SK-N-SH treated with all-trans-retinoic acid at 6 μM for 48 hours (cell line): ENCODE results near the gene SCAF4.

Experiments used
- ARNTL ChIP-seq: fragments of 450-650 bp; formaldehyde crosslinking; IDR thresholded peaks from 2 replicates; pipeline ENCODE4 v1.5.0; 2020; ENCODE audit warnings: low read depth, mild to moderate bottlenecking, moderate library complexity, borderline replicate concordance
- BACH2 ChIP-seq: fragments of 250-450 bp; sonication (Bioruptor Pico); IDR thresholded peaks from 2 replicates; pipeline ENCODE4 v1.9.0; 2021; ENCODE audit warnings: mild to moderate bottlenecking, borderline replicate concordance
- ESRRG ChIP-seq: fragments of 250-450 bp; sonication (Bioruptor Pico); IDR thresholded peaks from 2 replicates; pipeline ENCODE4 v1.6.1; 2021; ENCODE audit warnings: mild to moderate bottlenecking
- GLIS3 ChIP-seq: fragments of 250-450 bp; sonication (Bioruptor Pico); IDR thresholded peaks from 2 replicates; pipeline ENCODE4 v1.5.0; 2020; ENCODE audit warnings: mild to moderate bottlenecking, moderate library complexity
- OSR1 ChIP-seq: fragments of 250-450 bp; sonication (Bioruptor Pico); IDR thresholded peaks from 2 replicates; pipeline ENCODE4 v1.8.0; 2022; ENCODE audit warnings: moderate library complexity, mild to moderate bottlenecking, inconsistent platforms
- PATZ1 ChIP-seq: fragments of 250-450 bp; sonication (Bioruptor Pico); IDR thresholded peaks from 2 replicates; pipeline ENCODE4 v1.8.0; 2020; ENCODE audit warnings: mild to moderate bottlenecking, moderate library complexity, borderline replicate concordance
- RARB ChIP-seq: fragments of 250-450 bp; sonication (Bioruptor Pico); IDR thresholded peaks from 2 replicates; pipeline ENCODE4 v1.8.0; 2021; ENCODE audit warnings: mild to moderate bottlenecking, moderate library complexity
- TOX ChIP-seq: fragments of 250-450 bp; sonication (Bioruptor Pico); IDR thresholded peaks from 2 replicates; pipeline ENCODE4 v1.8.0; 2021; ENCODE audit warnings: mild to moderate bottlenecking, moderate library complexity, borderline replicate concordance
- ZFP3 ChIP-seq: fragments of 250-450 bp; sonication (Bioruptor Pico); IDR thresholded peaks from 2 replicates; pipeline ENCODE4 v1.5.0; 2020; ENCODE audit warnings: mild to moderate bottlenecking, moderate library complexity
- ZNF565 ChIP-seq: fragments of 450-650 bp; formaldehyde crosslinking; conservative IDR thresholded peaks from 2 replicates; pipeline ENCODE4 v1.5.0; 2020; ENCODE audit warnings: low read depth, mild to moderate bottlenecking, moderate library complexity
- TF ChIP-seq, protein P1 (sequence below): fragments of 250-450 bp; sonication (Bioruptor Pico); IDR thresholded peaks from 2 replicates; pipeline ENCODE4 v1.8.0; 2021; ENCODE audit warnings: low read depth, mild to moderate bottlenecking, moderate library complexity, borderline replicate concordance

DNA sequence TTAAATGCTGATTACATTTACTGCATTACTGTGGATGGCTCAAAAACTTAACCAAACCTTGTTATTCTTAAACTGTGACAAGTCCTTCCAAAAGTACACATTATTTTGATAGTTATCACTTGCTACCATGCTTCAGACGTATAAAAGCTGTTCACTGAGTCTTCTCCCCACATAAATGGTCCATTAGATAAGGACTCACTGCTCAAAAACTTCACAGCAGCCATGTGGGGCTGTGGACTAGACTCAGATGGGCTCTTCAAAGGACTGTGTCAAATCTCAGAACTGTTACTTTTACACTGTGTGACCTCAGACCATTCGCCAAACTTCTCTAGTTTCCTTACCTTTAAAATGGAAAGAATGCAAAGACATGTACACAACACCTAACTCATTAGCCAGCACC, 11.6 kb downstream of the SCAF4 start:
- no peak for TF ChIP-seq ESRRG
- TF ChIP-seq ARNTL (CRISPR knock-in tag), result no peak
- TF ChIP-seq PATZ1 (CRISPR knock-in tag), result no peak
- TF ChIP-seq ZFP3 (CRISPR knock-in tag), result no peak
- no peak for TF ChIP-seq ZNF565 (CRISPR knock-in tag)
- TF ChIP-seq RARB (CRISPR knock-in tag), result no peak
- no peak for TF ChIP-seq OSR1 (CRISPR knock-in tag)
- TF ChIP-seq BACH2 (CRISPR knock-in tag), result no peak
- no peak for TF ChIP-seq GLIS3 (CRISPR knock-in tag)
- no peak for TF ChIP-seq TOX (CRISPR knock-in tag)
- TF ChIP-seq, protein P1, sequence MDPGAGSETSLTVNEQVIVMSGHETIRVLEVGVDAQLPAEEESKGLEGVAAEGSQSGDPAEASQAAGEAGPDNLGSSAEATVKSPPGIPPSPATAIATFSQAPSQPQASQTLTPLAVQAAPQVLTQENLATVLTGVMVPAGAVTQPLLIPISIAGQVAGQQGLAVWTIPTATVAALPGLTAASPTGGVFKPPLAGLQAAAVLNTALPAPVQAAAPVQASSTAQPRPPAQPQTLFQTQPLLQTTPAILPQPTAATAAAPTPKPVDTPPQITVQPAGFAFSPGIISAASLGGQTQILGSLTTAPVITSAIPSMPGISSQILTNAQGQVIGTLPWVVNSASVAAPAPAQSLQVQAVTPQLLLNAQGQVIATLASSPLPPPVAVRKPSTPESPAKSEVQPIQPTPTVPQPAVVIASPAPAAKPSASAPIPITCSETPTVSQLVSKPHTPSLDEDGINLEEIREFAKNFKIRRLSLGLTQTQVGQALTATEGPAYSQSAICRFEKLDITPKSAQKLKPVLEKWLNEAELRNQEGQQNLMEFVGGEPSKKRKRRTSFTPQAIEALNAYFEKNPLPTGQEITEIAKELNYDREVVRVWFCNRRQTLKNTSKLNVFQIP (CRISPR knock-in tag), result no peak
